H1 (cell line): Measurements from ENCODE around the gene PRICKLE1. TPM values are rescaled to one million over a fixed set of nuclear protein-coding genes. Genes with fewer than 3 reads are reported as not detected.

Source experiments
- CTCF ChIA-PET: fragments of 300-600 bp; sonication (Branson Sonifier 250); formaldehyde crosslinking; loops from one replicate; lab custom pipeline; 2021; ENCODE audit not compliant: partially characterized antibody; lab: Charles Lee
- POLR2A ChIA-PET: fragments of 300-600 bp; sonication (Branson Sonifier 250); formaldehyde crosslinking; loops from one replicate; lab custom pipeline; 2021; ENCODE audit warnings: inconsistent platforms; ENCODE audit not compliant: partially characterized antibody; lab: Charles Lee
- DNase-seq, 2 experiments: peaks; one replicate each; pipeline versions ENCODE4 v3.0.0 to v3.0.0-alpha.2; 2010 to 2022; ENCODE audit warnings: low spot score in 2 of 2, low read depth in 1 of 2, mixed read lengths in 1 of 2
- FAIRE-seq: peaks from 2 replicates; lab custom pipeline; 2011; peaks lifted over from hg19 to GRCh38; lab: Jason Lieb, UNC
- H2AFZ ChIP-seq: 2 replicates; pipeline ENCODE4 v1.8.1; 2012; ENCODE audit warnings: low read length, inconsistent platforms
- H2AK5ac ChIP-seq: 2 replicates; pipeline ENCODE4 v1.6.1; 2013; ENCODE audit warnings: low read depth, low read length
- H2BK120ac ChIP-seq: replicated peaks from 2 replicates; pipeline ENCODE3; 2013; ENCODE audit warnings: low read depth, low read length, inconsistent platforms
- H2BK12ac ChIP-seq: 2 replicates; pipeline ENCODE4 v1.6.1; 2013; ENCODE audit warnings: low read depth, low read length
- H2BK15ac ChIP-seq: 2 replicates; pipeline ENCODE4 v1.6.1; 2013; ENCODE audit warnings: low read length
- H2BK20ac ChIP-seq: 2 replicates; pipeline ENCODE4 v1.6.1; 2013; ENCODE audit warnings: low read length
- H2BK5ac ChIP-seq: 2 replicates; pipeline ENCODE4 v1.6.1; 2013; ENCODE audit warnings: low read depth, low read length
- H3K14ac ChIP-seq: 2 replicates; pipeline ENCODE4 v1.6.1; 2013; ENCODE audit warnings: inconsistent platforms; ENCODE audit not compliant: insufficient read length
- H3K18ac ChIP-seq: 2 replicates; pipeline ENCODE4 v1.6.1; 2013; ENCODE audit warnings: low read length; ENCODE audit errors: extremely low read depth
- H3K23ac ChIP-seq: 2 replicates; pipeline ENCODE4 v1.6.1; 2013; ENCODE audit warnings: inconsistent platforms; ENCODE audit not compliant: insufficient read length
- H3K23me2 ChIP-seq: 2 replicates; pipeline ENCODE4 v1.6.1; 2013; ENCODE audit warnings: low read depth, low read length
- H3K27ac ChIP-seq: 2 replicates; pipeline ENCODE4 v1.6.1; 2011; ENCODE audit warnings: low read depth, low read length, inconsistent platforms
- H3K27me3 ChIP-seq, 4 experiments: replicated peaks in 1 of 4; 1 replicate in 1 of 4; 2 replicates in 3 of 4; pipeline versions ENCODE4 v1.6.1 to v1.8.1; 2011 to 2013; ENCODE audit warnings: low read length in 3 of 4, mild to moderate bottlenecking in 3 of 4, inconsistent platforms in 2 of 4, mixed read lengths in 2 of 4, moderate library complexity in 1 of 4; ENCODE audit not compliant: control insufficient read depth in 3 of 4, insufficient read depth in 3 of 4; ENCODE audit errors: extremely low read depth in 1 of 4
- H3K36me3 ChIP-seq, 4 experiments: 2 replicates each; pipeline versions ENCODE4 v1.6.1 to v1.8.1; 2011 to 2013; ENCODE audit warnings: mild to moderate bottlenecking in 4 of 4, low read length in 3 of 4, moderate library complexity in 2 of 4, control low read depth in 1 of 4, inconsistent platforms in 1 of 4; ENCODE audit not compliant: insufficient read depth in 4 of 4, control insufficient read depth in 2 of 4
- H3K4ac ChIP-seq: replicated peaks from 2 replicates; pipeline ENCODE3; 2013; ENCODE audit warnings: low read length, low read depth, mixed read lengths, inconsistent platforms; ENCODE audit not compliant: insufficient read length
- H3K4me1 ChIP-seq, 4 experiments: replicated peaks in 1 of 4; 1 replicate in 1 of 4; 2 replicates in 3 of 4; pipeline versions ENCODE4 v1.6.1 to v1.8.1; 2011 to 2013; ENCODE audit warnings: low read length in 3 of 4, inconsistent platforms in 2 of 4, mixed read lengths in 1 of 4; ENCODE audit not compliant: insufficient read depth in 4 of 4, control insufficient read depth in 3 of 4
- H3K4me2 ChIP-seq, 2 experiments: 2 replicates each; pipeline versions ENCODE4 v1.6.1 to v1.8.1; 2011 to 2013; ENCODE audit warnings: low read depth in 2 of 2, low read length in 2 of 2, control low read depth in 1 of 2, inconsistent platforms in 1 of 2, mild to moderate bottlenecking in 1 of 2; ENCODE audit not compliant: insufficient read depth in 1 of 2
- H3K4me3 ChIP-seq, 4 experiments: fragments of 200-600, 300-600 bp in 1 of 4; sonication (generic), shearing (Covaris generic), sonication (Bioruptor Twin) in 1 of 4; 2 replicates each; pipeline versions ENCODE4 v1.5.1 to v1.8.1; 2011 to 2016; ENCODE audit warnings: low read length in 4 of 4, low read depth in 3 of 4, control low read depth in 2 of 4, inconsistent platforms in 2 of 4, mild to moderate bottlenecking in 2 of 4, mixed read lengths in 1 of 4, moderate library complexity in 1 of 4; ENCODE audit not compliant: insufficient read depth in 2 of 4; ENCODE audit errors: extremely low read depth in 1 of 4
- H3K56ac ChIP-seq: replicated peaks from 2 replicates; pipeline ENCODE3; 2013; ENCODE audit warnings: low read depth, mild to moderate bottlenecking, mixed read lengths, low read length, inconsistent platforms; ENCODE audit not compliant: insufficient read length
- H3K79me1 ChIP-seq: 2 replicates; pipeline ENCODE4 v1.6.1; 2013; ENCODE audit warnings: low read depth, low read length, control low read depth
- H3K79me2 ChIP-seq, 2 experiments: 2 replicates each; pipeline versions ENCODE4 v1.6.1 to v1.8.1; 2012 to 2013; ENCODE audit warnings: low read length in 2 of 2, mild to moderate bottlenecking in 2 of 2, inconsistent platforms in 1 of 2; ENCODE audit not compliant: insufficient read depth in 2 of 2, control insufficient read depth in 1 of 2
- H3K9ac ChIP-seq, 4 experiments: replicated peaks in 1 of 4; 1 replicate in 1 of 4; 2 replicates in 3 of 4; pipeline versions ENCODE4 v1.6.1 to v1.8.1; 2011 to 2013; ENCODE audit warnings: low read depth in 3 of 4, low read length in 3 of 4, control low read depth in 2 of 4, mild to moderate bottlenecking in 2 of 4, moderate library complexity in 2 of 4, inconsistent platforms in 1 of 4; ENCODE audit errors: extremely low read depth in 1 of 4
- H3K9me3 ChIP-seq, 2 experiments: 2 replicates each; pipeline versions ENCODE4 v1.6.1 to v1.8.1; 2012 to 2013; ENCODE audit warnings: mild to moderate bottlenecking in 2 of 2, moderate library complexity in 2 of 2, control low read depth in 1 of 2, inconsistent platforms in 1 of 2, low read depth in 1 of 2, low read length in 1 of 2, mixed read lengths in 1 of 2; ENCODE audit not compliant: insufficient read depth in 2 of 2
- H4K20me1 ChIP-seq, 2 experiments: replicated peaks in 1 of 2; 2 replicates each; pipeline versions ENCODE3 to v1.8.1; 2011 to 2013; ENCODE audit warnings: inconsistent platforms in 2 of 2, low read length in 2 of 2, mild to moderate bottlenecking in 1 of 2; ENCODE audit not compliant: insufficient read depth in 2 of 2, control insufficient read depth in 1 of 2
- H4K5ac ChIP-seq: 2 replicates; pipeline ENCODE4 v1.6.1; 2013; ENCODE audit warnings: low read length, low read depth, mixed read lengths, inconsistent platforms; ENCODE audit not compliant: insufficient read length
- H4K8ac ChIP-seq: 2 replicates; pipeline ENCODE4 v1.8.0; 2013; ENCODE audit warnings: mild to moderate bottlenecking, moderate library complexity, low read length, inconsistent platforms; ENCODE audit not compliant: insufficient read depth; ENCODE audit errors: extremely low read depth
- H4K91ac ChIP-seq: replicated peaks from 2 replicates; pipeline ENCODE3; 2013; ENCODE audit warnings: low read length, mixed read lengths, inconsistent platforms; ENCODE audit not compliant: insufficient read length
- ASH2L ChIP-seq: fragments of 200-600, 300-600 bp; sonication (generic); IDR thresholded peaks from one replicate; pipeline ENCODE4 v1.7.1; 2017; ENCODE audit warnings: low read length
- EZH2 ChIP-seq: fragments of 200-600 bp; sonication (generic); IDR thresholded peaks from 2 replicates; pipeline ENCODE4 v1.7.1; 2012; ENCODE audit warnings: low read depth, mild to moderate bottlenecking, moderate library complexity, low read length, inconsistent platforms; ENCODE audit not compliant: severe bottlenecking
- HDAC2 ChIP-seq, 2 experiments: fragments of 300-600 bp in 1 of 2; sonication (generic) in 1 of 2; IDR thresholded peaks; 2 replicates each; pipeline ENCODE4 v1.6.1; 2011 to 2012; ENCODE audit warnings: low read depth in 2 of 2, low read length in 2 of 2, mild to moderate bottlenecking in 2 of 2, moderate library complexity in 2 of 2, borderline replicate concordance in 1 of 2, inconsistent platforms in 1 of 2
- MAFK ChIP-seq: IDR thresholded peaks from 2 replicates; pipeline ENCODE4 v1.6.1; 2012; ENCODE audit warnings: low read depth, mild to moderate bottlenecking, improper control_type of control experiment, low read length
- POLR2A ChIP-seq, 2 experiments: IDR thresholded peaks; 1 replicate in 1 of 2; 2 replicates in 1 of 2; pipeline ENCODE4 v1.6.1; 2011; ENCODE audit warnings: low read depth in 2 of 2, low read length in 2 of 2, mild to moderate bottlenecking in 2 of 2; ENCODE audit errors: control extremely low read depth in 1 of 2
- SRF ChIP-seq: IDR thresholded peaks from 2 replicates; pipeline ENCODE4 v1.6.1; 2011; ENCODE audit warnings: mild to moderate bottlenecking, low read depth, low read length, moderate library complexity
- WGBS, 2 experiments: shearing (Covaris generic) in 1 of 2; methylation state at CpG; one replicate each; pipeline versions ENCODE4 v1.1.6 to v1.1.7; 2013 to 2015; ENCODE audit warnings: low lambda C conversion rate in 2 of 2, mixed read lengths in 2 of 2, inconsistent platforms in 1 of 2, low coverage in 1 of 2, missing lambda C conversion rate in 1 of 2; ENCODE audit not compliant: insufficient replicate concordance in 2 of 2, insufficient coverage in 1 of 2, insufficient read length in 1 of 2; ENCODE audit errors: extremely low coverage in 1 of 2, missing lambda C conversion rate in 1 of 2; 5-methylcytosine and 5-hydroxymethylcytosine counted together
- polyA plus RNA-seq, 7 experiments: library from polyadenylated mRNA; depleted of rRNA in 3 of 7; stranded (reverse) in 5 of 7; unstranded in 2 of 7; fragments of >200 nt in 5 of 7; fragments of 200-250 nt in 2 of 7; gene quantifications; 1 replicate in 5 of 7; 2 replicates in 1 of 7; 4 replicates in 1 of 7; pipeline versions ENCODE4 v1.2.1 to v1.2.3, GENCODE V29; 2011 to 2013; ENCODE audit warnings: missing spikeins in 2 of 7, mixed read lengths in 2 of 7
- total RNA-seq: library from RNA; stranded (reverse); fragmentation: NEBNext Ultra II Directional; extraction: Animal tissue kit (Norgen Biotek cat#: 25700); gene quantifications from 2 replicates; pipeline ENCODE4 v1.2.1, GENCODE V29; 2021
- TF ChIP-seq, protein P1 (sequence below): IDR thresholded peaks from 2 replicates; pipeline ENCODE4 v1.6.1; 2012; ENCODE audit warnings: inconsistent platforms
- TF ChIP-seq, protein P2 (sequence below): IDR thresholded peaks from 2 replicates; pipeline ENCODE4 v1.6.1; 2012; ENCODE audit warnings: inconsistent platforms

Gene PRICKLE1
- total and polyA plus RNA-seq, 2 of the 8 experiments (the other 6 are each of a cell fraction or from before 2014, with no cell fraction given): 14.0 to 22.4 TPM

DNA sequence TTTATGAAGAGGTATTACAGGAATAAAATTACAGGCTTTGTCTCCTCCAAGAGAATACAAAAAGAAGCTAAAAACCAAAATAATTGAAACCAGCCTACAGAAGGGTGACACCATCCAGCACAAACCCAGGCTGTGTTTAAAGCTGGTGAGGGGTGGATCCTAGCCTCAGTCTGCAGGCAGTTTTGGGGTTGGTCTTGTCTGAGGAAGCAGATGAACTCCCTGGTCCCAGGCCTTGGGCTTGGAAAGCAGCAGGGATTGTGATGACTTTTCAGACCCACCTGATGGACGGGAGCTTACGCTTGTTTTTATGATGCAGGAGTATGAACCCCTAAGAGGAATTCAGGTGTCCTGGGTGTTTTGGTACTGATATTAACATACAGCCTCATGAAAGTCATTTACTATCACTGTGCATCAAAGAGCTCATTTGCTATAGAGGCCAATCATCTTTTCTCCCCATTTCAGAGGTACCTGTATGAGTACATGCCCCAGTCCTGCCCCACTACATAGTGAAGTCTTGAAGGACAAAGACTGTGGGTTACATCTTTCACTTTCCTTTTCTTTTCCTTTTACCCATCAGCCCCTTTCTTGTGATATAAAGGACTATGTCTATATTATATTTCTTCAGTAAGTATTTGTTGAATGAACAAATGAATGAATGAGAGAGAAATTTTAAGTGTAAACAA is 18.1 kb downstream of the PRICKLE1 start:
- H2AK5ac ChIP-seq: no peak overlapping the region
- no peak overlapping the region for H2BK20ac ChIP-seq
- no peak overlapping the region for H2BK5ac ChIP-seq
- TF ChIP-seq SRF (no peak), MAFK (no peak), HDAC2 (IDR thresholded peaks at IDR 0.05; ENCODE audit: borderline replicate concordance in 1 of 2, low read depth in 2 of 2, low read length in 2 of 2) (no peak), EZH2 (no peak), POLR2A (IDR thresholded peaks at IDR 0.05; ENCODE audit: control extremely low read depth in 1 of 2, low read depth in 2 of 2, low read length in 2 of 2) (no peak), ASH2L (no peak)
- TF ChIP-seq, protein P1, sequence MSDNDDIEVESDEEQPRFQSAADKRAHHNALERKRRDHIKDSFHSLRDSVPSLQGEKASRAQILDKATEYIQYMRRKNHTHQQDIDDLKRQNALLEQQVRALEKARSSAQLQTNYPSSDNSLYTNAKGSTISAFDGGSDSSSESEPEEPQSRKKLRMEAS: no peak
- TF ChIP-seq, protein P2, sequence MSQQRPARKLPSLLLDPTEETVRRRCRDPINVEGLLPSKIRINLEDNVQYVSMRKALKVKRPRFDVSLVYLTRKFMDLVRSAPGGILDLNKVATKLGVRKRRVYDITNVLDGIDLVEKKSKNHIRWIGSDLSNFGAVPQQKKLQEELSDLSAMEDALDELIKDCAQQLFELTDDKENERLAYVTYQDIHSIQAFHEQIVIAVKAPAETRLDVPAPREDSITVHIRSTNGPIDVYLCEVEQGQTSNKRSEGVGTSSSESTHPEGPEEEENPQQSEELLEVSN: no peak
- no peak overlapping the region for H4K5ac ChIP-seq
- ChIA-PET POLR2A (interaction anchor here (0.7 to 4.8 kb wide), 2 partner anchors 87 to 112 kb away, joined by 3 to 39 read pairs; no protein-coding TSS in a partner anchor), CTCF (interaction anchor here (0.6 to 1.3 kb wide), 5 partner anchors 88 to 1514 kb away, joined by 3 to 4 read pairs (median 3); no protein-coding TSS in a partner anchor)
- no peak overlapping the region for H3K56ac ChIP-seq
- WGBS, 2 experiments: 87% methylated on average over 2 of the region's 2 CpGs; no CpG with 5 or more reads in 1 of the 2 experiments
- no peaks in the 10 kb centered on the region for H3K79me2 ChIP-seq
- no peak overlapping the region for H3K4me2 ChIP-seq
- no peak overlapping the region for H2AFZ ChIP-seq
- FAIRE-seq (peak; percentile 50), DNase-seq (no peak)
- H4K8ac ChIP-seq: no peak overlapping the region
- no peaks in the 10 kb centered on the region for H3K23me2 ChIP-seq
- no peaks in the 10 kb centered on the region for H4K20me1 ChIP-seq
- no peak overlapping the region for H2BK15ac ChIP-seq
- H3K27ac ChIP-seq: no peak overlapping the region
- H2BK120ac ChIP-seq: no peak overlapping the region
- H3K14ac ChIP-seq: no peak overlapping the region
- H3K4ac ChIP-seq: no peak overlapping the region
- H2BK12ac ChIP-seq: no peak overlapping the region
- H3K36me3 ChIP-seq: no peaks in the 10 kb centered on the region
- H3K23ac ChIP-seq: no peak overlapping the region
- no peak overlapping the region for H3K4me3 ChIP-seq
- no peak overlapping the region for H3K18ac ChIP-seq
- no peaks in the 10 kb centered on the region for H3K27me3 ChIP-seq
- no peak overlapping the region for H3K9ac ChIP-seq
- peaks cover 0 to 6% (median 3%) of the 10 kb centered on the region in 4 experiments; a peak in 5 of 7 replicates for H3K4me1 ChIP-seq
- H3K9me3 ChIP-seq: no peaks in the 10 kb centered on the region
- H4K91ac ChIP-seq: no peak overlapping the region
- no peaks in the 10 kb centered on the region for H3K79me1 ChIP-seq
